SU-DHL-6 (cell line): Measurements from ENCODE around the gene ATP13A3.

ENCODE experiments used
- H2AFZ ChIP-seq: fragments of 200-600 bp; sonication (generic); 2 replicates; pipeline ENCODE4 v1.6.1; 2014; ENCODE audit warnings: low read depth, mild to moderate bottlenecking, moderate library complexity, mixed read lengths, antibody characterized with exemption, low read length; ENCODE audit not compliant: severe bottlenecking
- H3F3A ChIP-seq: fragments of 200-600 bp; shearing (Covaris generic); 2 replicates; pipeline ENCODE4 v1.6.0; 2016; ENCODE audit warnings: antibody characterized with exemption, mild to moderate bottlenecking; ENCODE audit not compliant: insufficient read depth
- H3K27ac ChIP-seq: fragments of 200-600 bp; sonication (generic); 2 replicates; pipeline ENCODE4 v1.5.1; 2016; ENCODE audit warnings: low read depth, mild to moderate bottlenecking, low read length, moderate library complexity, mixed read lengths
- H3K27me3 ChIP-seq: fragments of 200-600 bp; sonication (generic), shearing (Covaris generic); 2 replicates; pipeline ENCODE4 v1.6.0; 2014; ENCODE audit warnings: mild to moderate bottlenecking, low read length
- H3K36me3 ChIP-seq: fragments of 200-600 bp; sonication (generic); 2 replicates; pipeline ENCODE4 v1.6.1; 2014; ENCODE audit warnings: mild to moderate bottlenecking, low read length, mixed read lengths
- H3K4me2 ChIP-seq: fragments of 300-600, 200-600 bp; shearing (Covaris generic), sonication (generic); 2 replicates; pipeline ENCODE4 v1.6.0; 2014; ENCODE audit warnings: low read length, low read depth, mild to moderate bottlenecking; ENCODE audit not compliant: poor library complexity, severe bottlenecking
- H3K4me3 ChIP-seq: fragments of 200-600 bp; sonication (generic); 2 replicates; pipeline ENCODE4 v1.5.1; 2014; ENCODE audit warnings: antibody characterized with exemption, low read length, mild to moderate bottlenecking, mixed read lengths; ENCODE audit not compliant: insufficient read depth, poor library complexity, severe bottlenecking
- H3K79me2 ChIP-seq: fragments of 200-600 bp; sonication (generic); 2 replicates; pipeline ENCODE4 v1.6.1; 2014; ENCODE audit warnings: mild to moderate bottlenecking, low read length, moderate library complexity; ENCODE audit not compliant: insufficient read depth
- H3K9ac ChIP-seq: fragments of 200-600 bp; sonication (generic); 2 replicates; pipeline ENCODE4 v1.7.0; 2014; ENCODE audit warnings: mild to moderate bottlenecking, low read length
- H3K9me2 ChIP-seq: fragments of 200-600 bp; sonication (generic); replicated peaks from 2 replicates; pipeline ENCODE4 v1.6.1; 2014; ENCODE audit warnings: low read length; ENCODE audit not compliant: insufficient read depth
- H3K9me3 ChIP-seq: fragments of 200-600 bp; sonication (generic); 2 replicates; pipeline ENCODE4 v1.6.1; 2014; ENCODE audit warnings: low read length, mixed read lengths; ENCODE audit not compliant: insufficient read depth
- H4K20me1 ChIP-seq: fragments of 200-600 bp; sonication (generic); 2 replicates; pipeline ENCODE4 v1.6.1; 2014; ENCODE audit warnings: low read depth, mild to moderate bottlenecking, antibody characterized with exemption, low read length, moderate library complexity, mixed read lengths
- CTCF ChIP-seq: fragments of 200-600 bp; sonication (generic); IDR thresholded peaks from one replicate; pipeline ENCODE4 v1.5.1; 2017; ENCODE audit warnings: antibody characterized with exemption, mild to moderate bottlenecking, low read length, moderate library complexity; ENCODE audit not compliant: insufficient read depth, poor library complexity, severe bottlenecking
- EZH2phosphoT487 ChIP-seq: fragments of 200-600 bp; sonication (generic), shearing (Covaris generic); conservative IDR thresholded peaks from 2 replicates; pipeline ENCODE4 v1.6.1; 2018; ENCODE audit warnings: mild to moderate bottlenecking, antibody characterized with exemption, low read length, moderate library complexity, mixed read lengths

ATP13A3 gene

GRCh38 chr3:194399874-194400411 lies 86.9 kb downstream of the ATP13A3 start:
- H3K9me2 ChIP-seq: no peaks in the 10 kb centered on the region
- no peaks in the 10 kb centered on the region for H4K20me1 ChIP-seq
- H2AFZ ChIP-seq: no peak overlapping the region
- H3K79me2 ChIP-seq: no peaks in the 10 kb centered on the region
- peaks cover 8% of the 10 kb centered on the region; the same call in 1 of the 2 replicates for H3F3A ChIP-seq
- no peak overlapping the region for H3K9ac ChIP-seq
- no peaks in the 10 kb centered on the region for H3K27me3 ChIP-seq
- H3K4me2 ChIP-seq: no peak overlapping the region
- H3K9me3 ChIP-seq: no peaks in the 10 kb centered on the region
- H3K4me3 ChIP-seq: no peak overlapping the region
- TF ChIP-seq EZH2phosphoT487 (no peak), CTCF (no peak)
- peaks cover 7% of the 10 kb centered on the region; the same call in 1 of the 2 replicates for H3K36me3 ChIP-seq
- no peak overlapping the region for H3K27ac ChIP-seq

- Histone ChIP-seq H3K27me3 (no peaks in the 10 kb centered on the region), H3K9me2 (no peaks in the 10 kb centered on the region), H3K79me2 (no peaks in the 10 kb centered on the region), H3K4me3 (no peak within 1 kb of the TSS), H3K4me2 (no peak within 1 kb of the TSS), H4K20me1 (no peaks in the 10 kb centered on the region), H3K9ac (no peak within 1 kb of the TSS), H3K9me3 (no peaks in the 10 kb centered on the region), H3K36me3 (peaks cover 5% of the 10 kb centered on the region; the same call in 1 of the 2 replicates), H3K27ac (no peak within 1 kb of the TSS), H2AFZ (no peak within 1 kb of the TSS), H3F3A (peaks cover 7% of the 10 kb centered on the region; the same call in 1 of the 2 replicates)
- TF ChIP-seq EZH2phosphoT487 (no peak), CTCF (no peak)
Observed at GRCh38 chr3:194399166-194399565, 87.6 kb downstream of the ATP13A3 start, which contains the start of gene GP5. GP5 (minus strand) TSS chr3:194399266; CDS start chr3:194398282, 984 bp downstream.

GRCh38 chr3:194397757-194398312 lies 89.0 kb downstream of the ATP13A3 start:
- H3F3A ChIP-seq: 0 out of 2 replicates have a peak, but pooled peaks cover under 1% of the 10 kb centered on the region
- no peaks in the 10 kb centered on the region for H3K27me3 ChIP-seq
- no peak overlapping the region for H3K27ac ChIP-seq
- H3K9me3 ChIP-seq: no peaks in the 10 kb centered on the region
- H2AFZ ChIP-seq: no peak overlapping the region
- no peaks in the 10 kb centered on the region for H3K9me2 ChIP-seq
- no peak overlapping the region for H3K9ac ChIP-seq
- H3K4me3 ChIP-seq: no peak overlapping the region
- no peak overlapping the region for H3K4me2 ChIP-seq
- no peaks in the 10 kb centered on the region for H3K36me3 ChIP-seq
- no peaks in the 10 kb centered on the region for H3K79me2 ChIP-seq
- no peaks in the 10 kb centered on the region for H4K20me1 ChIP-seq
- no peak for TF ChIP-seq CTCF
- no peak for TF ChIP-seq EZH2phosphoT487
